PFSK-1 (cell line): Measurements from ENCODE around the gene CARD10.

Experiments used
- POLR2AphosphoS5 ChIP-seq: IDR thresholded peaks from 2 replicates; pipeline ENCODE4 v1.6.1; 2012; ENCODE audit warnings: low read depth, mild to moderate bottlenecking, control low read depth, low read length, moderate library complexity
- SIN3A ChIP-seq: IDR thresholded peaks from 2 replicates; pipeline ENCODE4 v1.6.1; 2012; ENCODE audit warnings: mild to moderate bottlenecking, low read length, moderate library complexity, borderline replicate concordance; ENCODE audit not compliant: insufficient read depth
- TF ChIP-seq, protein P1 (sequence below), 2 experiments: IDR thresholded peaks; 2 replicates each; pipeline versions ENCODE4 v1.6.1 to v1.8.0; 2011 to 2012; ENCODE audit warnings: low read depth in 2 of 2, low read length in 2 of 2, control low read depth in 1 of 2, inconsistent platforms in 1 of 2, mild to moderate bottlenecking in 1 of 2, moderate library complexity in 1 of 2; ENCODE audit not compliant: insufficient read depth in 1 of 2

DNA sequence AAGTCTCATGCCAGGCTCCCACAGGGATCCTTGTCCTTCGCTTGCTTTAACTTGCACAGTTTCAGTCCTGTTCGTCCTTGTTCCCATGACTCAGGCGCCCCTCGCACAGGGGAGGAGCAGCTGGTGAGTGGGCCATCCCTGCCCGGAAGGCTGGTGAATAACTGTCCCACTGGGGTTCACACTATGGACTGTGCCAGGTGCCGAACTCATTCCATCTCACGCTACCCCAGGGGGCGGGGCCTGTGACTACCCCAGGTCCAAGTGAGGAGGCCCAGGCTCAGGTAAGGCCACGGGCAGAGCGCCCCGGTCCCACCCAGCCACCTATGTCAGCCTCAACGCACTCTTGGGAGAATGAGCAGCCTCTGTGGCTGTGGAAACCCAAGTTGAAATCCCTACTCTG, 7.2 kb upstream of the CARD10 start:
- TF ChIP-seq, protein P1, sequence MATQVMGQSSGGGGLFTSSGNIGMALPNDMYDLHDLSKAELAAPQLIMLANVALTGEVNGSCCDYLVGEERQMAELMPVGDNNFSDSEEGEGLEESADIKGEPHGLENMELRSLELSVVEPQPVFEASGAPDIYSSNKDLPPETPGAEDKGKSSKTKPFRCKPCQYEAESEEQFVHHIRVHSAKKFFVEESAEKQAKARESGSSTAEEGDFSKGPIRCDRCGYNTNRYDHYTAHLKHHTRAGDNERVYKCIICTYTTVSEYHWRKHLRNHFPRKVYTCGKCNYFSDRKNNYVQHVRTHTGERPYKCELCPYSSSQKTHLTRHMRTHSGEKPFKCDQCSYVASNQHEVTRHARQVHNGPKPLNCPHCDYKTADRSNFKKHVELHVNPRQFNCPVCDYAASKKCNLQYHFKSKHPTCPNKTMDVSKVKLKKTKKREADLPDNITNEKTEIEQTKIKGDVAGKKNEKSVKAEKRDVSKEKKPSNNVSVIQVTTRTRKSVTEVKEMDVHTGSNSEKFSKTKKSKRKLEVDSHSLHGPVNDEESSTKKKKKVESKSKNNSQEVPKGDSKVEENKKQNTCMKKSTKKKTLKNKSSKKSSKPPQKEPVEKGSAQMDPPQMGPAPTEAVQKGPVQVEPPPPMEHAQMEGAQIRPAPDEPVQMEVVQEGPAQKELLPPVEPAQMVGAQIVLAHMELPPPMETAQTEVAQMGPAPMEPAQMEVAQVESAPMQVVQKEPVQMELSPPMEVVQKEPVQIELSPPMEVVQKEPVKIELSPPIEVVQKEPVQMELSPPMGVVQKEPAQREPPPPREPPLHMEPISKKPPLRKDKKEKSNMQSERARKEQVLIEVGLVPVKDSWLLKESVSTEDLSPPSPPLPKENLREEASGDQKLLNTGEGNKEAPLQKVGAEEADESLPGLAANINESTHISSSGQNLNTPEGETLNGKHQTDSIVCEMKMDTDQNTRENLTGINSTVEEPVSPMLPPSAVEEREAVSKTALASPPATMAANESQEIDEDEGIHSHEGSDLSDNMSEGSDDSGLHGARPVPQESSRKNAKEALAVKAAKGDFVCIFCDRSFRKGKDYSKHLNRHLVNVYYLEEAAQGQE (IDR thresholded peaks at IDR 0.05; ENCODE audit: insufficient read depth in 1 of 2, low read depth in 2 of 2, low read length in 2 of 2): no peak
- TF ChIP-seq POLR2AphosphoS5 (no peak), SIN3A (no peak)
